ENCODE data around the gene C16orf46. TPM values are rescaled to one million over a fixed set of nuclear protein-coding genes. Genes with fewer than 3 reads are reported as not detected.

C16orf46 gene
- total and polyA plus RNA-seq, 2 experiments from 2014 or later, result 1.0 to 1.9 TPM

DNA sequence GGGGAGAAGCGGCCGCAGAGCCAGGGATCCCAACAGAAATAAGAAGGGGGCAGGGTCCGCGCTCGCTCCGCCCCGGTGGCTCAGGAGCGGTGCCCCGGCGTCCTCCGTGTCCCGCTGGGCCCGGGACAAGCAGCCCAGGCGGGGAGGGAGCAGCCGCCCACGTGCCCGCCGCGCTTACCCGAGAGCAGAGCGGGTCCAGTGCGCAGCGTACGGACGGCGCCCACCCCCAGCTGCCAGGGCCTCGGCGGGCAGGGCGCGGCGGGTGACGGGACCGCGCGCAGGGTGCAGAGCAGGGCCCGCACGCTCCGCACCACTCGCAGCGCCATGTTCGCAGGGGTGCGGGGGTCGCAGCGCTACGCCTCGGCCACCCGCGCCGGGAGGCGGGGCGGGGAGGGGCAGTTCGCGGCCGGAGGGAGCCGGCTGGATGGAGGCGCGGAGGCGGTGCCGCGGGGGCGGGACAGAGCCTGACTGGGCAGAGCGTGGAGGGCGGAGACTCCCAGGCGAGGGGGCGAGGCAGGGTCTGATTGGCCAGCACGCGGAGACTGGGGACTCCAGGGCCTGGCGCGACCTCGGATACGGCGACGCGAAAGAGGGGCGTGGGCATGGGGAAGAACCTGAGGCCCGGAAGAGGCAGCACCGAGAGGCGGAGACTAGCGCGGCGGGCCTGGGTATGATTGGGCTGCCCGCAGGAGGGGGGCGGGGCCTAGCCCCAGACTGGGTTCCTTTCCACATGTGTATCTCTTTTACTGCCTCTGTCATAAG is 19.1 kb upstream of the C16orf46 start, which contains the start of gene GCSH:
TSS of gene GCSH (minus strand) at position 443 of the 762 bp plus-strand sequence. CDS start at position 326, 117 bp downstream.
- H3K4me1 ChIP-seq (ENCODE audit: insufficient read depth), result peaks cover 4% of the 10 kb centered on the region
- no peaks in the 10 kb centered on the region for H3K36me3 ChIP-seq (replicated peaks; ENCODE audit: insufficient read depth, low read depth)
- peaks cover 36% of the 10 kb centered on the region for H3K79me2 ChIP-seq
- H3K9me3 ChIP-seq (ENCODE audit: low read depth), result no peaks in the 10 kb centered on the region
- H3K27me3 ChIP-seq, result no peaks in the 10 kb centered on the region
- peak within 1 kb of the TSS; percentile 90 for H3K27ac ChIP-seq
- H3K4me2 ChIP-seq, result peak within 1 kb of the TSS; percentile 90
- no peaks in the 10 kb centered on the region for H3K9me2 ChIP-seq (replicated peaks; ENCODE audit: insufficient read depth)
- no peaks in the 10 kb centered on the region for H4K20me1 ChIP-seq (ENCODE audit: insufficient read depth, poor library complexity, severe bottlenecking)
- peak; percentile 99 for DNase-seq (ENCODE audit: low spot score)
- 7% methylated on average over 40 of the region's 83 CpGs for WGBS (ENCODE audit: low lambda C conversion rate, missing lambda C conversion rate)
- peak within 1 kb of the TSS; percentile 91 for H2AFZ ChIP-seq
- TF ChIP-seq CTCF (IDR thresholded peaks at IDR 0.05; ENCODE audit: poor library complexity) (no peak), EZH2phosphoT487 (IDR thresholded peaks at IDR 0.05; ENCODE audit: low read depth, severe bottlenecking, unreplicated experiment) (no peak), EZH2 (IDR thresholded peaks at IDR 0.05; ENCODE audit: borderline replicate concordance) (no peak)
- H3K4me3 ChIP-seq, result peak within 1 kb of the TSS; percentile 80

DNA sequence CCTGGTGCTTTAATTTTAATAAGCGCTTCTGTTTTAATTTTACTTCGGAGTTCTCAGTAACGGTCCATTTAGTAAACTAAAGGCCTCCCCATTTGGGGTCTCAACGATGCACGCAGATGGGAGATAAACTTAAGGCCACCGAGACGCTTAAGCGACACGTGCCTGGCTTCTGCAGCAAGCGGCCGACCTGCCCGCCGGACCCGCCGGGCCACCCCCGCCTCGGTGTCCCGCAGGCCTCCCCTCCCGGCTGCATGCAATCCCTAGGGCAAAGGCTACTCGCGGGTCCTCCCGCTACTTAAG is 18.6 kb upstream of the C16orf46 start:
- Histone ChIP-seq H3K79me2 (peaks cover 42% of the 10 kb centered on the region), H2AFZ (peak overlapping the region; percentile 91), H3K36me3 (replicated peaks; ENCODE audit: insufficient read depth, low read depth) (no peaks in the 10 kb centered on the region), H3K27me3 (no peaks in the 10 kb centered on the region), H3K9me2 (replicated peaks; ENCODE audit: insufficient read depth) (no peaks in the 10 kb centered on the region), H4K20me1 (ENCODE audit: insufficient read depth, poor library complexity, severe bottlenecking) (no peaks in the 10 kb centered on the region), H3K4me2 (peak overlapping the region; percentile 90), H3K4me3 (peak overlapping the region; percentile 80), H3K4me1 (ENCODE audit: insufficient read depth) (peaks cover 4% of the 10 kb centered on the region), H3K27ac (peak overlapping the region; percentile 90), H3K9me3 (ENCODE audit: low read depth) (no peaks in the 10 kb centered on the region)
- WGBS (ENCODE audit: low lambda C conversion rate, missing lambda C conversion rate), result 0% methylated on average over 22 of the region's 22 CpGs
- TF ChIP-seq EZH2 (IDR thresholded peaks at IDR 0.05; ENCODE audit: borderline replicate concordance), result no peak
- no peak for TF ChIP-seq CTCF (IDR thresholded peaks at IDR 0.05; ENCODE audit: poor library complexity)
- no peak for TF ChIP-seq EZH2phosphoT487 (IDR thresholded peaks at IDR 0.05; ENCODE audit: low read depth, severe bottlenecking, unreplicated experiment)
- no peak for DNase-seq (ENCODE audit: low spot score)

GRCh38 chr16:81094771-81095251 is 17.8 kb upstream of the C16orf46 start:
- Histone ChIP-seq H3K9me2 (replicated peaks; ENCODE audit: insufficient read depth) (no peaks in the 10 kb centered on the region), H3K79me2 (peaks cover 46% of the 10 kb centered on the region), H3K27me3 (no peaks in the 10 kb centered on the region), H4K20me1 (ENCODE audit: insufficient read depth, poor library complexity, severe bottlenecking) (no peaks in the 10 kb centered on the region), H3K4me2 (peak overlapping the region; percentile 90), H3K4me3 (no peak overlapping the region), H3K9me3 (ENCODE audit: low read depth) (no peaks in the 10 kb centered on the region), H3K36me3 (replicated peaks; ENCODE audit: insufficient read depth, low read depth) (no peaks in the 10 kb centered on the region), H3K27ac (peak overlapping the region; percentile 1), H3K4me1 (ENCODE audit: insufficient read depth) (peaks cover 4% of the 10 kb centered on the region), H2AFZ (no peak overlapping the region)
- TF ChIP-seq EZH2phosphoT487 (IDR thresholded peaks at IDR 0.05; ENCODE audit: low read depth, severe bottlenecking, unreplicated experiment) (no peak), EZH2 (IDR thresholded peaks at IDR 0.05; ENCODE audit: borderline replicate concordance) (no peak), CTCF (IDR thresholded peaks at IDR 0.05; ENCODE audit: poor library complexity) (no peak)
- 70% methylated on average over 21 of the region's 21 CpGs for WGBS (ENCODE audit: low lambda C conversion rate, missing lambda C conversion rate)
- DNase-seq (ENCODE audit: low spot score), result no peak
